Activated CD4-positive, alpha-beta T cell treated with anti-CD3 and anti-CD28 coated beads for 48 hours (primary cell): ENCODE results near the gene NACA2.
"Not testable (repeated sequence)": the region's sequence is repeated elsewhere in the genome, so short reads cannot be mapped to it uniquely, and the experiment has no call there.

Source experiments
- DNase-seq: peaks from one replicate; pipeline ENCODE4 v3.0.0-alpha.2; 2020

NACA2 gene

GRCh38 chr17:61591018-61591417 is at the start of gene NACA2:
Gene NACA2 (minus strand): TSS chr17:61591219. CDS start chr17:61591180, 39 bp downstream.
- no peak for DNase-seq

GRCh38 chr17:61639818-61640217 is 48.8 kb upstream of the NACA2 start:
- DNase-seq = no peak

- DNase-seq = no peak
These were observed 47.1 kb upstream of the NACA2 start for GRCh38 chr17:61638087-61638486.

- DNase-seq = peak; percentile 68
These were observed 45.0 kb upstream of the NACA2 start for GRCh38 chr17:61635913-61636432.

GRCh38 chr17:61634942-61635538 is 44.0 kb upstream of the NACA2 start:
- no peak for DNase-seq

GRCh38 chr17:61634011-61634539 is 43.1 kb upstream of the NACA2 start:
- no peak for DNase-seq

GRCh38 chr17:61632826-61633225 is 41.8 kb upstream of the NACA2 start:
- no peak for DNase-seq

GRCh38 chr17:61631800-61632199 is 40.8 kb upstream of the NACA2 start:
- DNase-seq = no peak

- not testable (repeated sequence) for DNase-seq
These were observed 37.1 kb upstream of the NACA2 start for GRCh38 chr17:61628158-61628557.

- no peak for DNase-seq
These were observed 36.6 kb upstream of the NACA2 start for GRCh38 chr17:61627658-61628057.

- DNase-seq = no peak
These were observed 36.1 kb upstream of the NACA2 start for GRCh38 chr17:61627125-61627524.

GRCh38 chr17:61625564-61625963 is 34.5 kb upstream of the NACA2 start:
- DNase-seq = no peak

- DNase-seq = no peak
These were observed 33.9 kb upstream of the NACA2 start for GRCh38 chr17:61624951-61625350.

GRCh38 chr17:61621317-61621716 is 30.3 kb upstream of the NACA2 start:
- no peak for DNase-seq

GRCh38 chr17:61619953-61620352 is 28.9 kb upstream of the NACA2 start:
- DNase-seq = no peak

GRCh38 chr17:61619493-61619892 is 28.5 kb upstream of the NACA2 start:
- DNase-seq = no peak

- DNase-seq = no peak
These were observed 27.9 kb upstream of the NACA2 start for GRCh38 chr17:61618950-61619349.

GRCh38 chr17:61617330-61617729 is 26.3 kb upstream of the NACA2 start:
- DNase-seq = no peak

GRCh38 chr17:61616783-61617182 is 25.8 kb upstream of the NACA2 start:
- no peak for DNase-seq

- no peak for DNase-seq
These were observed 23.2 kb upstream of the NACA2 start for GRCh38 chr17:61614219-61614618.

GRCh38 chr17:61611323-61611722 is 20.3 kb upstream of the NACA2 start:
- no peak for DNase-seq

GRCh38 chr17:61605692-61606091 is 14.7 kb upstream of the NACA2 start:
- DNase-seq = no peak

- DNase-seq = no peak
These were observed 10.3 kb upstream of the NACA2 start for GRCh38 chr17:61601297-61601696.

GRCh38 chr17:61600621-61601020 is 9.6 kb upstream of the NACA2 start:
- no peak for DNase-seq

GRCh38 chr17:61599608-61600007 is 8.6 kb upstream of the NACA2 start:
- no peak for DNase-seq
